IMR-90 (cell line): ENCODE results near the gene ARHGEF17.
A peak's percentile ranks its signal among the peaks of the same experiment; 100 is the strongest.

ENCODE experiments used
- BHLHE40 ChIP-seq: fragments of 150-350 bp; IDR thresholded peaks from 2 replicates; pipeline ENCODE4 v1.6.1; 2016; ENCODE audit warnings: mild to moderate bottlenecking, low read depth, low read length
- CHD1 ChIP-seq: IDR thresholded peaks from 2 replicates; pipeline ENCODE4 v1.6.1; 2012; ENCODE audit warnings: low read depth, low read length, improper control_type of control experiment
- NFE2L2 ChIP-seq: fragments of 150-350 bp; IDR thresholded peaks from 2 replicates; pipeline ENCODE4 v1.6.1; 2016; ENCODE audit warnings: low read depth, mild to moderate bottlenecking, low read length
- POLR2A ChIP-seq: IDR thresholded peaks from 2 replicates; pipeline ENCODE4 v1.6.1; 2012; ENCODE audit warnings: mild to moderate bottlenecking, low read depth, low read length
- RAD21 ChIP-seq: IDR thresholded peaks from 2 replicates; pipeline ENCODE4 v1.6.1; 2012; ENCODE audit warnings: low read length, improper control_type of control experiment
- TF ChIP-seq, protein P1 (sequence below): conservative IDR thresholded peaks from 2 replicates; pipeline ENCODE4 v1.5.1; 2012; ENCODE audit warnings: mild to moderate bottlenecking, low read depth, low read length, improper control_type of control experiment

DNA sequence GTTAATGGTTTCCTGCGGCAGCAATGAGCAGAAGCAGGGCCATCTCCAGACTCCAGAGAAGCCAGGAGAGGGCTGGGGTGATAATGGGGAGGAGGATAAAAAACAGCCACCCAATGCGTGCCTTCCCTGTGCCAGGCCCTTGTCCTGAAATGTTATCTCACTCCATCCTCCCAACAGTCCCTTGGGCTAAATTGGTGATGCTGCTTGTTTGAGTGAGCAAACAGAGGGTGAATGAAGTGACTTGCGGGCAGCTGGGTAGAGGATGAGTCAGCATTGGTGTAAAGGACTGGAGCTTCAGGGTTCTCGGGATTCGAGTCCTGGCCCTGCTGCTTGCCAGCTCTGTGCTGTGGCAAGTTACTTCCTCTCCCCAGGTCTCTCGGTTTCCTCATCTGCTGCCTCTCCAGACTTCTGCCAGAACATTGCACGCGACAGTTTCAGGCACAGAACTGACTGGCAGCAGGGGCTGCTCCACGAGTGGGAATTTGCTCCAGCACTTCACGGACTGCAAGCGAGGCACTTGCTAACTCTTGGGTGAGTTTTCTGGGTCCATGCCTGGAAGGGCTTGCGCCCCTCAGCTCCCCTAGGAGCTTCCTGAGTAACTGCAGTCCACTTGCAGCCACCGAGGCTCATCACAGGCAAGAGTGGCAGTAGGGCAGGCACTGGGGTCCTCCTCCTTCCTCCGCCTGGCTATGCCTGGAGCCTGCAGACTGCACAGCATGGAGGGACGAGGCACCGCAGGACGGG, 36.0 kb upstream of the ARHGEF17 start, which contains the start of gene P2RY6:
- TF ChIP-seq NFE2L2 (peak; percentile 66; the same call in 1 of the 2 replicates), POLR2A (no peak), BHLHE40 (no peak), RAD21 (no peak), CHD1 (no peak)
- TF ChIP-seq, protein P1, sequence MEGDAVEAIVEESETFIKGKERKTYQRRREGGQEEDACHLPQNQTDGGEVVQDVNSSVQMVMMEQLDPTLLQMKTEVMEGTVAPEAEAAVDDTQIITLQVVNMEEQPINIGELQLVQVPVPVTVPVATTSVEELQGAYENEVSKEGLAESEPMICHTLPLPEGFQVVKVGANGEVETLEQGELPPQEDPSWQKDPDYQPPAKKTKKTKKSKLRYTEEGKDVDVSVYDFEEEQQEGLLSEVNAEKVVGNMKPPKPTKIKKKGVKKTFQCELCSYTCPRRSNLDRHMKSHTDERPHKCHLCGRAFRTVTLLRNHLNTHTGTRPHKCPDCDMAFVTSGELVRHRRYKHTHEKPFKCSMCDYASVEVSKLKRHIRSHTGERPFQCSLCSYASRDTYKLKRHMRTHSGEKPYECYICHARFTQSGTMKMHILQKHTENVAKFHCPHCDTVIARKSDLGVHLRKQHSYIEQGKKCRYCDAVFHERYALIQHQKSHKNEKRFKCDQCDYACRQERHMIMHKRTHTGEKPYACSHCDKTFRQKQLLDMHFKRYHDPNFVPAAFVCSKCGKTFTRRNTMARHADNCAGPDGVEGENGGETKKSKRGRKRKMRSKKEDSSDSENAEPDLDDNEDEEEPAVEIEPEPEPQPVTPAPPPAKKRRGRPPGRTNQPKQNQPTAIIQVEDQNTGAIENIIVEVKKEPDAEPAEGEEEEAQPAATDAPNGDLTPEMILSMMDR = no peak
